Astrocyte of the hippocampus (primary cell): ENCODE data around the gene PARP8.
"Not testable (repeated sequence)": the region's sequence is repeated elsewhere in the genome, so short reads cannot be mapped to it uniquely, and the experiment has no call there.

Source experiments
- DNase-seq: peaks from one replicate; pipeline ENCODE4 v3.0.0; 2011; ENCODE audit warnings: low read depth, low spot score

The PARP8 gene

GRCh38 chr5:50774446-50775175 lies 108.2 kb downstream of the PARP8 start:
- DNase-seq: not testable (repeated sequence)

DNA sequence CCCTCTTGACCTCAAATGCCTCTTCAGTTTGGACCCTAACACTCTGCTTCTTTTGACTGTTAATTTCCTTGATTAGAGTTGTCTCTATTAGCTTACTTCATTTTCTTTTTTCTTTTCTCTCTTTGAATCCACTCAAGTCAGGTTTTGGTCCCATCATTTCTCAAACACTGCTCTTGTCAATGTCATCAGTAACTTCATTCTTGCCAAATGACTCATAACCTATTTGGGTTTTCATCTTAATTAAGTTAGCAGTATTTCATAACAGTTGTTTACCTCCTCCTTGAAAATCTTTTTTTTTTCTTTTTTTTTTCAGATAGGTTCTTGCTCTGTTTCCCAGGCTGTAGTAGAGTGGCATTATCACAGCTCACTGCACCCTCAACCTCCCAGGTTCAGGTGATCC lies 119.6 kb downstream of the PARP8 start:
- no peak for DNase-seq

- DNase-seq: no peak
Measured at GRCh38 chr5:50791813-50792212, 125.4 kb downstream of the PARP8 start.

GRCh38 chr5:50792843-50793242 lies 126.4 kb downstream of the PARP8 start:
- DNase-seq: no peak

GRCh38 chr5:50794812-50795211 lies 128.4 kb downstream of the PARP8 start:
- DNase-seq: no peak

DNA sequence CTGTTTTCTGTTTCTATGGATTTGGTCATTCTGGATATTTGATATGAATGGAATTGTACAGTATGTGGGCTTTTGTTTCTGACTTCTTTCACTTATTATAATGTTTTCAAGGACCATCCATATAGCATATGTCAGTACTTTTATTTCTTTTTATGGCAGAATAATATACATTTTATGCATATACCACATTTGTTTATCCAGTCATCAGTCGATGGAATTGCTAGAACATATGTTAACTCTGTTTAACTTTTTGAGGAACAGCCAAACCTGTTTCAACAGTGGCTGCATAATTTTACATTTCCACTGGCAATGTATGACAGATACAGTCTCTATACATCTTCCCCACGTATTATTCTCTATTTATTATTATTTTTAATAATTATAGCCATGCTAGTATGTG lies 131.6 kb downstream of the PARP8 start:
- no peak for DNase-seq

DNA sequence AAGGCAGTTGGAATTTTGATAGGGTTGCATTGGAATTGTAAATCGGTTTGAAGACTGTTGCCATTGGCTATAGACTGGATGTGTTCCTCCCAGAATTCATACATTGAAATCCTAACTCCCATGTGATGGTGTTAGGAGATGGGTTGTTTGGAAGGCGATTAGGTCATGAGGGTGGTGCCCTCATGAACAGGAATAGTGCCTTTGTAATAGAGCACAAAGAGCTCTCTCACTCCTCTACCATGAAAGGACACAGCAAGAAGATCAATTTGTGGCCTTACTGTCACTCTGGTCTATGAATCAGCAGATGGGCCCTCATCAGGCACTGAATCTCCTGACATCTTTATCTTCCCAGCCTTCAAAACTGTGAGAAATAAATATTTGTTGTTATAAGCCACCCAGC lies 133.2 kb downstream of the PARP8 start:
- DNase-seq: no peak

DNA sequence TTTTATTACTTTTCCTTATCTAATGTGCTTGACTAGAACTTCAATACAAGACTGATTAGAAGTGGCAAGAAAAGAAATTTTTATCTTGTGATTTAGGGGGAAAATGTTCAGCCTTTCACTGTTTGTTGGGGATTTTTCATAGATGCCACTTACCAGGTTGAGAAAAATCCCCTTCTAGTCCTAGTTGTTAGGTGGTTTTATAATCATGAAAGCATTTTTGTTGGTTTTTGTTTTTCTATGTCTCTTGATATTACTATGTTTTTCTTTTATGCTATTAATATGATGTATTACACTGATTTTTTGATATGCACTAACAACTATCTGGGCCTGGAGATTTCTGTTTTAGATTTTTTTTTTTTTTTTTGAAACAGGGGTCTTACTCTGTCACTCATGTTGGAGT lies 134.0 kb downstream of the PARP8 start:
- no peak for DNase-seq

- peak; percentile 2 for DNase-seq
Measured at GRCh38 chr5:50807661-50808060, 141.2 kb downstream of the PARP8 start.

GRCh38 chr5:50808406-50808805 lies 142.0 kb downstream of the PARP8 start:
- DNase-seq: no peak

DNA sequence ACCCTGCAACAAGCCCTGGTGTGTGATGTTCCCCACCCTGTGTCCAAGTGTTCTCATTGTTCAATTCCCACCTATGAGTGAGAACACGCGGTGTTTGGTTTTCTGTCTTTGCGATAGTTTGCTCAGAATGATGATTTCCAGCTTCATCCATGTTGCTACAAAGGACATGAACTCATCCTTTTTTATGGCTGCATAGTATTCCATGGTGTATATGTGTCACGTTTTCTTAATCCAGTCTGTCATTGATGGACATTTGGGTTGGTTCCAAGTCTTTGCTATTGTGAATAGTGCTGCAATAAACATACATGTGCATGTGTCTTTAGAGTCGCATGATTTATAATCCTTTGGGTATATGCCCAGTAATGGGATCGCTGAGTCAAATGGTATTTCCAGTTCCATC lies 145.3 kb downstream of the PARP8 start:
- not testable (repeated sequence) for DNase-seq

- no peak for DNase-seq
Measured at GRCh38 chr5:50813691-50814090, 147.3 kb downstream of the PARP8 start.

DNA sequence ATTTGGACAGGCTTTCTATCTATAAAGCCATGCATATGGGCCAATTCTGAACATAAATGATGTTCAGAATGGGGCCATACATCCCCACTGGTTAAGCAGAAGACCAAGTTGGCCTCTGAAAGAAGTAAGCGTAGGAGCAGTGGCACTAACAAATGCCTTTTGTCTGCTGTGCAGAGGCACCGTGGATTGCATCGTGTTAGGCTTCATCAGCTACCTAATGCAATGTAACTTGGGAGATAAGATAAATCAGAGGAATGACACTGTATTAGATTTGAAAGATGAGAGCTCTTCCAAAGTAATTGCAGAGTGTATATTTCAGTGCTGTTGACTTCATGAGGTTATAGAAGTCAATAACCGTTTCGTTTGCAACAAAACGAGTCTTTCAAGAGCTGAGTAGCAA lies 148.1 kb downstream of the PARP8 start:
- DNase-seq: no peak

DNA sequence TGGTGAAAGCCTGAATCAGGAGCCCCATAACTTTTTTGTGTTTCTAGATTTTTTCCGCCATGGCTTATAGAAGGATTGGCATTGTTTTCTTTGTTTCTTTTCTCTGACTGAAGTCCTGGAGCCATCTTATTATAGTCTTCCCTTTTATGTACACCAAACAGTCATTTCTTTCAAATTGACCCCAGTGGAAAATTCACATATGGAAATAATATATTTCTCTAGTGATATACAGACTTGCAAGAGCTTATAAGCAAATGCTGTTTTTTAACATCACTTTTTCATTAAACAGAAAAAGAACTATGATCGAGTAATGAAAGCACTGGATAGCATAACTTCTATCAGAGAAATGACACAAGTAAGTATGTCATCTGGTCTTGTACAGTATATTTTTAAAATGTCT lies 155.6 kb downstream of the PARP8 start:
- DNase-seq: no peak

GRCh38 chr5:50822761-50823160 lies 156.3 kb downstream of the PARP8 start:
- no peak for DNase-seq

DNA sequence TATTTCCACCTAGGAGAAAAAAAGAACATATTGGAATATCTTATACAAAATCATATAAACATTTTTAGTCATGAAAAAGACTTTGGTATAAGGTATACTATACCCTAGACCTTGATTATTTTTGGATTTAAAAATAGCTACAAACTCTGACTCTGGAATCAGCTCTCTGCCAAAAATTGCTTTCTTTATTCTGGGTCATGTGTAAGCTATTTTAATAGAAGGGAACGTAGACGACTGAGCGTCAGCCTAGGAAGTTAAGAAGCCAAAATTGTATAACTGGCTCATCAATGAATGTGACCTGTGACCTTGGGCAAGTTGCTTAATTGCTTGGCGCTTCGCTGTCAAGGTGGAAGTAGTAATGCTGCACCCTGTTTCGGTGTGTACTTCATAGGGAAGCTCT lies 157.1 kb downstream of the PARP8 start:
- no peak for DNase-seq

DNA sequence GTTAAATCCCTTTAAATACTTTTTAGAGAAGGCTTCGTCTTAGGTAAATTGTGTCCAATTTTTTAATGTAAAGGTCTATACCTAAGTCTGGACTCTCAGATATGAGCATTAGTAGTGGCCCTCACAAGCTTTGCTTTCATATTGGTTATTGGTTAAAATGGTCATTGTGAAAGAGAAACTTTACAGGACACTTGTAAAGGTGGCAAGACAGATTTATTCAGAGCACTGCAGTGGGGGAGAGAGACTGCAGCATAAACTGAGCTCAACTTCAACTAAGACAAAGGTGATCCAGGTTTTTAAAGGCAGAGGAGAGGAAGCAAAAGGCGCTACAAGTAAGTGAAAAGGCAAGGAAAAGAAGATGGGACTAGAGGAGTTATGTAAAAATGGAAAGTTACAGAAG lies 157.7 kb downstream of the PARP8 start:
- DNase-seq: no peak

DNA sequence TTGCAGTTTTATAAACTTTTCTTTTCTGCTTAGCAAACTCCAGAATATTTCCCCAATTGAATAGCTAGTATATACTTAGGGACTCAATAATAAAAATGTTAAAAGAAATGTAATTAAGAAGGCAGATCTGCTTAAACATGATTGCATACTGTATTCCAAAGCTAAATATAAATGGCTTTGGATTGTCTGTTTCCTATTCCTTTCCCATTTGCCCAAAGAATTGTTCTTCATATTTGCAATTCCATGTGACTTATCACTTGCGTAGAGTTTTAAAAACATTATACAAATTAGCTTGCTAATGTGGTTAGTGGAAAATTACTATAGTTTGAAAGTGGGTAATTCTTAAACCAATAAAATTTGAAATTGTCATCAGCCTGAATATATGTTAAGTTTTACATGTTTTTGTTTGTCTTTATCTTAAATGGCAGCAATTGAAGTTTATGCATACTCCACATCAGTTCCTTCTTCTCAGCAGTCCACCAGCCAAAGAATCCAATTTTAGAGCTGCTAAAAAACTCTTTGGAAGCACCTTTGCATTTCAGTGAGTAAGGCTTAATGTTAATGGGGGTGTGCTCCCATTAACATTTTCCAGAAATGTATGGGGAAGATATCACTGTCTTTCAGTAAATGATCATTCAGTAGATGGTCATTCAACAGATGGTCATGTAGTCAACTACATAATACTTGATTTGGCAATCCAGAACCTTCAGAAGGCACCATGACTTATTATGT lies 161.2 kb downstream of the PARP8 start:
- DNase-seq: no peak

- no peak for DNase-seq
Measured at GRCh38 chr5:50829023-50829422, 162.6 kb downstream of the PARP8 start.

DNA sequence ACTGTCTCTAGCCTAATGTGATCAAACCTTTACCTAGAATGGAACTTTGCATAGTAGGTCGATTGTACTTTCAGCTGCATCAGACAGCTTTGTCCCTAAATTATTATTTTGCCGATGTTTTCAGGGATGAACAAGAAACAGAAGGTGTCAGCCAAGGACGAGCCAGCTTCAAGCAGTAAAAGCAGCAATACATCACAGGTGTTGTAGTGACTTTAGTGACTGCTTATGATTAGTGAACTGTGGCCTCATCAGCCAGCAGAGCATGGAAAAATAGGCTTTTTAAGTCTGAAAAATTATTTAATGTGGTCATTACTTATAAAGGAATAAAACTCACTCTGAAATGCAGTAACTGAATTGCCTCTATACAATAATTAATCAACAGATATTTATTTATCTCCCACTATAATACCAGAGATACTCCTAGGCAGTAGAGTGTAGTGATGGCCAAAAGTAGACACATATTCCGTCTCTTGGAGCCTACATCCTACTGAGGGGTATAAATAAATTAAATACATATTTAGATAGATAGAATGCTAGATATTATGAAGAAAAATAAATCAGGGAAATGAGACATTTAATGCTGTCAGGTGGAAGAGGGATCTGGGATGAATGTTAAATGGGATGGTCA lies 166.3 kb downstream of the PARP8 start:
- DNase-seq: no peak

DNA sequence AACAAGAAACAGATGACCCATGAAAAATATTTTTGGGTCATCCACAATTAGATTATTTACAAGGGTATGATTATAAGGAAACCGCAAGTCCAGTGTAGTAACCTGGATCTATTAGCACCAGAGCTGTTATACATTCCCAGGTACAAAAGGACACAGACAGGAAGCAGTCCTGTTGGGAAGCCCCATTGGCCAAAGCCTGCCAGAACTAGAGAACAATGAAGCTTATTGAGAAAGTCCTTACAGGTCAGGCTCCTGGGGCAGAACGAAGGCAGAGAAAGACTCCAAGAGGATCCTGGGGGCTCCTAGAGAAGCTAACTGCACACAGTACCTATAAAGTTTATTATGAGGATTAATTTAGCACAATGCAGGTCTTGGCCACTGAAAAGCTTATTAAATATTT lies 169.9 kb downstream of the PARP8 start:
- no peak for DNase-seq

- DNase-seq: no peak
Measured at GRCh38 chr5:50839472-50839871, 173.0 kb downstream of the PARP8 start.

- DNase-seq: no peak
Measured at GRCh38 chr5:50843091-50843490, 176.7 kb downstream of the PARP8 start.
